GM20000 (cell line): ENCODE measurements around the gene ENAH.
"Not testable (repeated sequence)": the region's sequence is repeated elsewhere in the genome, so short reads cannot be mapped to it uniquely, and the experiment has no call there.

Experiments used
- DNase-seq: peaks from one replicate; pipeline ENCODE4 v3.0.0; 2012; ENCODE audit warnings: low spot score
- TF ChIP-seq, protein P1 (sequence below): IDR thresholded peaks from 2 replicates; pipeline ENCODE4 v1.5.1; 2012; ENCODE audit warnings: mild to moderate bottlenecking, control low read depth; ENCODE audit errors: extremely low read depth, missing control alignments

ENAH gene

GRCh38 chr1:225652729-225653462, at the start of gene ENAH:
Gene ENAH (minus strand): TSS chr1:225653123. CDS start chr1:225652690, 433 bp downstream.
- TF ChIP-seq, protein P1, sequence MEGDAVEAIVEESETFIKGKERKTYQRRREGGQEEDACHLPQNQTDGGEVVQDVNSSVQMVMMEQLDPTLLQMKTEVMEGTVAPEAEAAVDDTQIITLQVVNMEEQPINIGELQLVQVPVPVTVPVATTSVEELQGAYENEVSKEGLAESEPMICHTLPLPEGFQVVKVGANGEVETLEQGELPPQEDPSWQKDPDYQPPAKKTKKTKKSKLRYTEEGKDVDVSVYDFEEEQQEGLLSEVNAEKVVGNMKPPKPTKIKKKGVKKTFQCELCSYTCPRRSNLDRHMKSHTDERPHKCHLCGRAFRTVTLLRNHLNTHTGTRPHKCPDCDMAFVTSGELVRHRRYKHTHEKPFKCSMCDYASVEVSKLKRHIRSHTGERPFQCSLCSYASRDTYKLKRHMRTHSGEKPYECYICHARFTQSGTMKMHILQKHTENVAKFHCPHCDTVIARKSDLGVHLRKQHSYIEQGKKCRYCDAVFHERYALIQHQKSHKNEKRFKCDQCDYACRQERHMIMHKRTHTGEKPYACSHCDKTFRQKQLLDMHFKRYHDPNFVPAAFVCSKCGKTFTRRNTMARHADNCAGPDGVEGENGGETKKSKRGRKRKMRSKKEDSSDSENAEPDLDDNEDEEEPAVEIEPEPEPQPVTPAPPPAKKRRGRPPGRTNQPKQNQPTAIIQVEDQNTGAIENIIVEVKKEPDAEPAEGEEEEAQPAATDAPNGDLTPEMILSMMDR: no peak
- DNase-seq: peak; percentile 78

GRCh38 chr1:225700889-225701465, 48.1 kb upstream of the ENAH start:
- no peak for DNase-seq
- TF ChIP-seq, protein P1: no peak

DNA sequence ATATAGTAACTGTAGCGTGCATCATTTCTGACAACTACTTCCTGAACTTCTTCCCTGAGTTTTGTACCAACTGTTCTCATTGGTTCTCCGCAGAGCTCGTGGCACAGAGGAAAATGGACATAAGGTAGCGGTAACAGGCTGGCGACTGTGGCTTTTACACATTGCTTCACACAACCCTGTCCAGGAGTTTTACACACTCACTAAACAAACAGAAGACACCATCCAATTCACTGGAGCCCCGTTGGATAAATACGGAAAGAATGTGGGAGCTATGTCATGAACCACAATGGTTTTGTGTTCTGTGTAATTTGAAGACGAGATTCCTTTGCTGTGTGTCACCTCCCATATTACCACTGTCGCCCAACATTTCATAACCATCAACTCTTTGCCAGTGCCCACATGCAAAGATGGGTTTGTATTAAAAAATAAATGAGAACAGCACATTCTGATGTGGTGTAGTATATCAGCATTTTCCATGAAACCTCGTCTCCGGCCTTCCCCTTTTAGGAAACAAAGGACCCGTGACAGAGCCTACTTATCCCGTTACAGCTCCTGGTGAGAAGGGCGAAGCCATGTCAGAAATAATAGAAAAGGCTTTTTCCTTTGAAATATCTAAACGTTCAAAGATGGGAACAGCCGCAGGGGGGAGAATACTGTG, 47.4 kb upstream of the ENAH start:
- TF ChIP-seq, protein P1: no peak
- no peak for DNase-seq

DNA sequence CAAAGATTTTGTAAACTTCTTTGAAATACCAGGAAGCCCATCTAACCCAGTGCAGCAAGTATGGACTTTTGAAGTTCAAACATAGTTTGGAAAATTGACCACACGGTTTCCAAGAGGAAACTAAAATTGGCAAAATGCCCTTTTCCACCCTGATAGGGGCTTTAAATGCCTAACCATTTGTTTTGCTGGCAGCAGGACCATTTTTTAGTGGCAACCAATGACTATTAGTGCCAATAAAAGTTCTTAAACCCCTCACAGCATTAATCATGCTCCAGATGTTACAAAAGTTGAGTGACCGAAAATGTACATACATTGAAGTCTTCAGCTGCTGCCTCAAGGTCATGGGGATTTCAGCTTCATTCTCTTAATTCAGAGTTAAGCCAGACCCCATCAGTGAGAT, 46.4 kb upstream of the ENAH start:
- DNase-seq: no peak

GRCh38 chr1:225698194-225698593, 45.3 kb upstream of the ENAH start:
- DNase-seq: not testable (repeated sequence)

More for the DNA sequence above, 46.4 kb upstream of the ENAH start:
- TF ChIP-seq, protein P1: no peak

GRCh38 chr1:225697428-225697827, 44.5 kb upstream of the ENAH start:
- TF ChIP-seq, protein P1: no peak
- no peak for DNase-seq

GRCh38 chr1:225695578-225696337, 42.8 kb upstream of the ENAH start:
- DNase-seq: no peak
- TF ChIP-seq, protein P1: no peak
